Epithelial cell of proximal tubule (primary cell): Measurements from ENCODE around the gene APC. TPM values are rescaled to one million over a fixed set of nuclear protein-coding genes. Genes with fewer than 3 reads are reported as not detected.

ENCODE experiments used
- DNase-seq: peaks from one replicate; pipeline ENCODE4 v3.0.0-alpha.2; 2011; ENCODE audit warnings: low read depth
- H3K4me3 ChIP-seq: 2 replicates; pipeline ENCODE4 v1.5.1; 2011; ENCODE audit warnings: low read depth, mild to moderate bottlenecking, low read length
- CTCF ChIP-seq: conservative IDR thresholded peaks from 2 replicates; pipeline ENCODE4 v1.5.1; 2012; ENCODE audit warnings: low read depth, mild to moderate bottlenecking, low read length
- total RNA-seq: library from RNA; depleted of rRNA; stranded (reverse); fragments of >200 nt; gene quantifications from 2 replicates; pipeline ENCODE4 v1.2.3, GENCODE V29; 2015

Gene APC
- total RNA-seq, 1 donor from 2014 or later, result 24.0 TPM

- no peak for DNase-seq
- no peak for TF ChIP-seq CTCF
- H3K4me3 ChIP-seq, result no peak overlapping the region
Observed at GRCh38 chr5:112772124-112772523, 34.4 kb downstream of the APC start.

- no peak overlapping the region for H3K4me3 ChIP-seq
- DNase-seq, result no peak
- no peak for TF ChIP-seq CTCF
Observed at GRCh38 chr5:112776301-112776856, 38.7 kb downstream of the APC start.

GRCh38 chr5:112779531-112779930 is 41.8 kb downstream of the APC start:
- no peak for DNase-seq
- no peak for TF ChIP-seq CTCF
- no peak overlapping the region for H3K4me3 ChIP-seq

GRCh38 chr5:112784726-112785125 is 47.0 kb downstream of the APC start:
- no peak for TF ChIP-seq CTCF
- H3K4me3 ChIP-seq, result no peak overlapping the region
- DNase-seq, result no peak

- DNase-seq, result no peak
- no peak overlapping the region for H3K4me3 ChIP-seq
- TF ChIP-seq CTCF, result no peak
Observed at GRCh38 chr5:112787261-112787660, 49.6 kb downstream of the APC start.

- no peak for DNase-seq
- no peak for TF ChIP-seq CTCF
Observed at GRCh38 chr5:112787896-112788295, 50.2 kb downstream of the APC start.

GRCh38 chr5:112793201-112793600 is 55.5 kb downstream of the APC start:
- DNase-seq, result no peak
- no peak overlapping the region for H3K4me3 ChIP-seq
- no peak for TF ChIP-seq CTCF

More at GRCh38 chr5:112787896-112788295, 50.2 kb downstream of the APC start:
- no peak overlapping the region for H3K4me3 ChIP-seq
